Activated naive CD4-positive, alpha-beta T cell treated with anti-CD3 and anti-CD28 coated beads, Interleukin-2, amount 50 U/mL, for 72 hours (primary cell): ENCODE results near the gene HSPA5. TPM values are rescaled to one million over a fixed set of nuclear protein-coding genes. Genes with fewer than 3 reads are reported as not detected.
"Not testable (repeated sequence)": the region's sequence is repeated elsewhere in the genome, so short reads cannot be mapped to it uniquely, and the experiment has no call there.

Experiments used
- ATAC-seq, 2 donors: fragments of 150-1000 bp; cut with Tn5 transposase; 2 replicates each; pipeline ENCODE4 v1.10.0; 2021; ENCODE audit warnings: mild to moderate bottlenecking in 2 of 2, moderate library complexity in 2 of 2
- DNase-seq, 2 donors: peaks; one replicate each; pipeline ENCODE4 v3.0.0; 2021 to 2022; ENCODE audit warnings: low spot score in 2 of 2
- H3K27ac Mint-ChIP-seq, 2 donors: one replicate each; pipeline ENCODE4 v1.8.0; 2022; ENCODE audit warnings: mild to moderate bottlenecking in 2 of 2, mixed read lengths in 2 of 2
- H3K36me3 Mint-ChIP-seq, 2 donors: one replicate each; pipeline ENCODE4 v1.8.0; 2022; ENCODE audit warnings: mixed read lengths in 2 of 2
- H3K9me3 Mint-ChIP-seq, 2 donors: one replicate each; pipeline ENCODE4 v1.8.0; 2022; ENCODE audit warnings: mixed read lengths in 2 of 2
- total RNA-seq, 2 donors: library from RNA; stranded (reverse); gene quantifications; one replicate each; pipeline ENCODE4 v1.2.3, GENCODE V29; 2022

Gene HSPA5
- total RNA-seq, 2 donors from 2014 or later: 120 to 133 TPM

DNA sequence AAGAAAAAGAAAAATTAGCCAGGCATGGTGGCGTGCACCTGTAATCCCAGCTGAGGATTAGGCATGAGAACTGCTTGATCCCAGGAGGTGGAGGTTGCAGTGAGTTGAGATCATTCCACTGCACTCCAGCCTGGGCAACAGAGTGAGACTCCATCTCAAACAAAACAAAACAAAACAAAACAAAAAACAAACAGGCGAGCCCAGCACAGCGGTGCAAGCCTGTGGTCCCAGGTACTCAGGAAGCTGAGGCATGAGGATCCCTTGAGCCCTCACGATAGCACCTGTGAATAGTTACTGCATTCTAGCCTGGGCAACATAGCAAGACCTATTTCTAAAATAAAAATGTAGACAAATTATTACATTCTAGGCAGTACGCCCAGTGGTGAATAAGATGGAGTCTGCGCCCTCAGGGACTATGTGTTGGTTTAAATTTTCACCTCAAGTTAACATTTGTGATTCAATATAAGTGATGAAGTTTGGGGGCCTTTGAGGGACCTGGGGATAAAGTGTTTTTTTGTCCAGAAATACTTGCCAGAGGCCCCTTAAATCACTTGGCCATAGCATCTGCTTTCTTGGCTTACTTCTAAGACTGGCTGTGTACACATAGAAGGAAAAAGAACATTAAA is 17.1 kb upstream of the HSPA5 start:
- Mint-ChIP-seq H3K9me3 (peaks cover 0 to 3% of the 10 kb centered on the region in 2 donors), H3K36me3 (peaks cover 14 to 18% of the 10 kb centered on the region in 2 donors), H3K27ac (no peak overlapping the region)
- DNase-seq (no peak), ATAC-seq (no peak)

DNA sequence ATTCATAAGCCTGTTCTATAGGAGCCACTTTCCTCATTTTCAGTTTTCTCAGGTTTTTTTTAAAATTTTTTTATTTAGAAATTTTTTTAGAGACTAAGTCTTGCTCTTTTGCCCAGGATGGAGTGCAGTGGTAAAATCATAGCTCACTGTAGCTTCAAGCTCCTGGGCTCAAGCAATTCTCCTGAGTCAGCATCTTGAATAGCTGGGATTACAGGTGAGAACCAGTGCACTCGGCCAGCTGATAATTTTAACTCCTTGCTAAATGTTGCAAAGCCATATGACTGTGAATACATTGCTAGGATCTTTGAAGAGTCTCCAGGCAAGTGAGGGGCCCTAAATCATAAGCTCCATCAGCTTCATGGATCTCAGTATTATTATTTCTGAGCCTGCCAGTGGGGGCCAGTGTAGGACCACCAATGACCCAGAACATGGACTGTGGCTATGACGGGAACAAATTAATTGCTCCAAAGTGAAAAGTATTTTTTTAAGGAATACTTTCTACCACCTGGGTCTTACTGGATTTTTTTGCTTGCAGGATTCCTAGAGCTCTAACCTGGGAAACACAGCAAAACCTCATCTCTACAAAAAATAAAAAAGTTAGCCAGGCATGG is 14.7 kb upstream of the HSPA5 start:
- ATAC-seq (peak; percentile 34 to 43), DNase-seq (no peak)
- H3K27ac Mint-ChIP-seq: no peak overlapping the region
- peaks cover 4 to 5% of the 10 kb centered on the region in 2 donors for H3K36me3 Mint-ChIP-seq
- peaks cover 0 to 3% of the 10 kb centered on the region in 2 donors for H3K9me3 Mint-ChIP-seq

DNA sequence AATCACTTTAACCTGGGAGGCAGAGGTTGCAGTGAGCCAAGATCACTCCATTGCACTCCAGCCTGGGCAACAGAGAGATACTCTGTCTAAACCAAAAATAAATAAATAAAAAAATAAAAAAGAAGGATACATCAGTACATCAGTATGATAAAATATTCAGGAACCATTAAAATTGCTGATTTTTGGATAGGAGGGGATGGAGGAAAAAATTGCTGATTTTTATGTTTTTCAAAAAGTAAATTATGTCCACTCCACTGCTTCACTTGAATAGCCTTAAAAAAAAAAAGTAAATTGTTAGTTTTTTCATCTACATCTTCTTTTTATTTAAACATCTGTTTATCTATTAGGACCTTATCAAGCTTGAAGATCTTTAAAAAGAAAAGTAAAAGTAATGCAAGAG is 13.1 kb upstream of the HSPA5 start:
- H3K27ac Mint-ChIP-seq: no peak overlapping the region
- no peak for ATAC-seq
- no peaks in the 10 kb centered on the region for H3K36me3 Mint-ChIP-seq
- no peaks in the 10 kb centered on the region for H3K9me3 Mint-ChIP-seq
- DNase-seq: no peak

DNA sequence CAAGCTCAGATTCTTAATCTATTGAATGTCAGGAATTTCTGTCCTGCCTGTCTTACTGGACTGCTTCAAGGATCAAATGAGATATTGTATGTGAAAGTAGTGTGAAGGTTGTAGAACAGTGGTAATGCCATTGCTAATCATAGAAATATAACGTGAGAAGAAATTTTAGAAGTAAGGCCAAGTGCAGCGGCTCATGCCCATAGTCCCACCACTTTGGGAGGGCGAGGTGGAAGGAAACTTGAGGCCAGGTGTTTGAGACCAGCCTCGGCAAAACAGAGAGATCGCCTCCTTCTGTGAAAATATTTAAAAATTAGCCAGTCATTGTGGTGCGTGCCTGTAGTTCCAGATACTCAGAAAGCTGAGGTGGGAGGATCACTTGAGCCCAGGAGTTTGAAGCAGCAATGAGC is 5.1 kb upstream of the HSPA5 start:
- ATAC-seq (no peak), DNase-seq (no peak)
- H3K36me3 Mint-ChIP-seq: peaks cover 9 to 11% of the 10 kb centered on the region in 2 donors

DNA sequence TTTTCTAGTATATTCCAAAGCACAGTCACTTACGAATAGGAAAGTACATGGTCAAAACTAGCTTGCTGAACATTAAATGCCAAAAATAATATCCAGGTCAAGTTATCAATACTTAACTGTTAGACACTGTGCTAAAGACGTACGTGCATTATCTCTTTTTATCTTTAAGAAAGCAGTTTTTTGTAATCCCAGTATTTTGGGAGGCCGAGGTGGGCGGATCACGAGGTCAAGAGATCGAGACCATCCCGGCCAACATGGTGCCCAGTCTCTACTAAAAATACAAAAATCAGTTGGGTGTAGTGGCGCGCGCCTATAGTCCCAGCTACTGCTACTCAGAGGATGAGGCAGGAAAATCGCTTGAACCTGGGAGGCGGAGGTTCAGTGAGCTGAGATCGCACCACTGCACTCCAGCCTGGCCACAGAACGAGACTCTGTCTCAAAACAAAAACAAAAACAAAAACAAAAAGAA is 2.7 kb upstream of the HSPA5 start:
- Mint-ChIP-seq H3K36me3 (peaks cover 22 to 32% of the 10 kb centered on the region in 2 donors), H3K9me3 (no peaks in the 10 kb centered on the region), H3K27ac (peak overlapping the region; percentile 72 to 98)
- ATAC-seq: no peak
- DNase-seq: no peak

More for the DNA sequence above, 5.1 kb upstream of the HSPA5 start:
- Mint-ChIP-seq H3K9me3 (no peaks in the 10 kb centered on the region), H3K27ac (no peak overlapping the region)

DNA sequence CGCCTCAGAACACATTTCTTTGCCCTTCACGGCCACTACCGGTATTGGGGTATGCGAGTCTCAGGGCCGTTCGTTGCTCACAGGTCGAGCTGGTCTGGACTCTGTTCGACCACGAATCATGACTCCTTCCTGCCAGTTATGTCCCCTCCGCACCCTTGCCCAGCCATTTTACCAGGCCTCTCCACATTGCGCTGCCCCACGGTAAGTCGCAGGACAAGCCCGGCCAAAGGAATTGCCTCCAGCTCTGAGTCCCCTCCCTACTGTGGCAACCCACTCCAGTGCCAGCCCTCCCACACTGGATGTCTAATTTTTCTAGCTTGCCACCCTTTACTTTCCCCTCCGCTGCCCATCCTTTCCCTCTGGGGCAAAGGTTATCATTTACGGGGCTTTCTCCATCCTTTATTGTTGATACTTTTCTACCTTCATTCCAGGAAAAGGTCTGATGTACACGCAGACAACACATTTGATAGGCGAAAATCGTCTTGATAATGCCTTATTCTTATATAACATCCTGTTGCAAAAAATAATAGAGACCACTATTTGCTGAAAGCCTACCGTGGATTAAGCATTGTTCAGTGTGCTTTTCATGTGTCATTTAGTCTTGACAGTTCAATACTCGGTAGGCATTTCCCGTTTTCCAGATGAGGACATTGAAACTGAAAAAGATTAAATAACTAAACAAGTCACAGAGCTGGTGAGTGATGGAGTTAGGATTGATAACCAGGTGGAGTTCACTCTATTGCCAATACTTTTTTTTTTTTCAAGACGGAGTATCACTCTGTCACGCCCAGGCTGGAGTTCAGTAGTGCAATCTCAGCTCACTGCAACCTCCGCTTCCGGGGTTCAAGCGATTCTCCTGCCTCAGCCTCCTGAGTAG is 958 bp upstream of the HSPA5 start:
- Mint-ChIP-seq H3K9me3 (no peaks in the 10 kb centered on the region), H3K27ac (peak overlapping the region; percentile 98 to 100), H3K36me3 (peaks cover 30 to 49% of the 10 kb centered on the region in 2 donors)
- peak; percentile 4 to 5 for ATAC-seq
- DNase-seq: no peak

DNA sequence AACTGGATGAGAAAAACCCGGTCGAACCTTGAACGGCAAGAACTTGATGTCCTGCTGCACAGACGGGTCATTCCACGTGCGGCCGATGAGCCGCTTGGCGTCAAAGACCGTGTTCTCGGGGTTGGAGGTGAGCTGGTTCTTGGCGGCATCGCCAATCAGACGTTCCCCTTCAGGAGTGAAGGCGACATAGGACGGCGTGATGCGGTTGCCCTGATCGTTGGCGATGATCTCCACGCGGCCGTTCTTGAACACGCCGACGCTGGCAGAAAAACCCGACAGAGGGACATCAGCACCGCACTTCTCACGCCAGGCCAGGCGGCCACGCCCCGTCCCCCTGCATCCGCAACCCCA is 519 bp downstream of the HSPA5 start:
- ATAC-seq (peak in 1 of 2 donors; percentile 3), DNase-seq (peak in 1 of 2 donors; percentile 46)
- Mint-ChIP-seq H3K9me3 (no peaks in the 10 kb centered on the region), H3K36me3 (peaks cover 41 to 62% of the 10 kb centered on the region in 2 donors), H3K27ac (peak overlapping the region; percentile 98 to 100)

DNA sequence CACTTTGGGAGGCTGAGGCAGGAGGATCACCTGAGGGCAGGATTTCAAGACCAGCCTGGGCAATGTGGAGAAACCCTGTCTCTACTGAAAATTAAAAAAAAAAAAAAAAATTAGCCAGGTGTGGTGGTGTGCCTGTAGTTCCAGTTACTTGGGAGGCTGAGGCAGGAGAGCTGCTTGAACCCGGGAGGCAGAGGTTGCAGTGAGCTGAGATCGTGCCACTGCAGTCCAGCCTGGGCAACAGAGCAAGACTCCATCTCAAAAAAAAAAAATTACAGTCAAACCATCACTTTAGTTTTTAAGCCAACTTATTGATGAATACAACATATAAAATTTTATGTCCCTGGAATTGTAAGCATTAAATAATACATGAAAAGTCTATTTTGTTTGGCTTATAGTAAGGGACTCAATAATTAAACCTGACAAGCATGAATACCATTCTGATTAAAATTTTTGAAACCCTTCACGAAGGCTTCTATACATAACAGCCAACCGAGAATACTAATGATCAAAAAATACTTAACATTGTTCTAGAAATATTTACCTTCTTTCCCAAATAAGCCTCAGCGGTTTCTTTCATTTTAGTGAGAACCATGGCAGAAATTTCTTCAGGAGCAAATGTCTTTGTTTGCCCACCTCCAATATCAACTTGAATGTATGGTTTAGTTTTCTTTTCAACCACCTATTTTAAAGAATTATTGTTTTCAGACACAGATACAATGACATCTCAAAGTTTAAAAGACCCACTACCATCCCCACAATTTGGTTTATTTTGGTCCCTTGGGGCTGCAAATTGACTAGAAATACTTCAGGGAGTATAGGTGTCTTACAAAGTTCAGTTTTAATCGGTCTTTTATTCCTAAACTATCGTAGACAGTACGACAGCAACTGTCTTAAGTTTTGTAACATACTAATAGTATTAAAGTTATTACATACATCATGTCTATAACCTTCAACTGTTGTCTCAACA is 1.2 kb downstream of the HSPA5 start:
- Mint-ChIP-seq H3K36me3 (peaks cover 45 to 67% of the 10 kb centered on the region in 2 donors), H3K9me3 (no peaks in the 10 kb centered on the region), H3K27ac (peak overlapping the region; percentile 98 to 100)
- no peak for ATAC-seq
- no peak for DNase-seq

DNA sequence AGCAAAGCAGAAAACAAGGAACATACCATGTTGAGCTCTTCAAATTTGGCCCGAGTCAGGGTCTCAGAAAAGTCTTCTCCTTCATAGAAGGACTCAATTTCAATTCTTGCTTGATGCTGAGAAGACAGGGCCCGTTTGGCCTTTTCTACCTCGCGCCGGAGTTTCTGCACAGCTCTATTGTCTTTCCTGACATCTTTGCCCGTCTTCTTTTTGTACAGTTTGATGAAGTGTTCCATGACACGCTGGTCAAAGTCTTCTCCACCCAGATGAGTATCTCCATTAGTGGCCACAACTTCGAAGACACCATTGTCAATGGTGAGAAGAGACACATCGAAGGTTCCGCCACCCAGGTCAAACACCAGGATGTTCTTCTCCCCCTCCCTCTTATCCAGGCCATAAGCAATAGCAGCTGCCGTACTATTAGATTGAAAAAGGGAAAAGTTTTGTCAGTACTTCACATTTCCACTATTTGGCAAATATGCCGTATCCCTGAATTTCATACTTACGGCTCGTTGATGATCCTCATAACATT is 2.2 kb downstream of the HSPA5 start:
- Mint-ChIP-seq H3K36me3 (peaks cover 45 to 67% of the 10 kb centered on the region in 2 donors), H3K9me3 (no peaks in the 10 kb centered on the region), H3K27ac (peak overlapping the region; percentile 67 to 100)
- no peak for DNase-seq
- no peak for ATAC-seq

DNA sequence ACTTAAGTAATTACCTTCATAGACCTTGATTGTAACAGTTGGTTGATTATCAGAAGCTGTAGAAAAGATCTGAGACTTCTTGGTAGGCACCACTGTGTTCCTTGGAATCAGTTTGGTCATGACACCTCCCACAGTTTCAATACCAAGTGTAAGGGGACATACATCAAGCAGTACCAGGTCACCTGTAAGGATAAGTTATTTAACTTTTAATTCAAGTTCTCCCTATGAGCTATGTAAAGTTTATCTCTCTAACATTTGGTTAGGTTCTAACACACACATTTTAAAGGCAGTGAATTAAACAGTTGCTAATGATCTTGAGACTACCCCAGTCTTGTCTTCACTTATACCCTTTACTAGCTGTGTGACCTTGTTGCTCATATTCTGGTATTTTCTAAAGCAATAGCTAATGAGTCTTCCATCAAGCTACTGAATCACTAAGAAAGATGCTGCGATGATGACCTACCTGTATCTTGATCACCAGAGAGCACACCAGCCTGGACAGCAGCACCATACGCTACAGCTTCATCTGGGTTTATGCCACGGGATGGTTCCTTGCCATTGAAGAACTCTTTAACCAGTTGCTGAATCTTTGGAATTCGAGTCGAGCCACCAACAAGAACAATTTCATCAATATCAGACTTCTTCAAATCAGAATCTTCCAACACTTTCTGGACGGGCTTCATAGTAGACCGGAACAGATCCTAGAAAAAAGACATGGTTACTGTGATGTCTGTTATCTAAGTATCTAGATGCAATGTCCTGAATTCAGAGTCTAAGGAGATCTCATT is 2.8 kb downstream of the HSPA5 start:
- ATAC-seq (no peak), DNase-seq (no peak)
- no peaks in the 10 kb centered on the region for H3K9me3 Mint-ChIP-seq
- H3K36me3 Mint-ChIP-seq: peaks cover 45 to 67% of the 10 kb centered on the region in 2 donors
- H3K27ac Mint-ChIP-seq: peak overlapping the region; percentile 67 to 100

DNA sequence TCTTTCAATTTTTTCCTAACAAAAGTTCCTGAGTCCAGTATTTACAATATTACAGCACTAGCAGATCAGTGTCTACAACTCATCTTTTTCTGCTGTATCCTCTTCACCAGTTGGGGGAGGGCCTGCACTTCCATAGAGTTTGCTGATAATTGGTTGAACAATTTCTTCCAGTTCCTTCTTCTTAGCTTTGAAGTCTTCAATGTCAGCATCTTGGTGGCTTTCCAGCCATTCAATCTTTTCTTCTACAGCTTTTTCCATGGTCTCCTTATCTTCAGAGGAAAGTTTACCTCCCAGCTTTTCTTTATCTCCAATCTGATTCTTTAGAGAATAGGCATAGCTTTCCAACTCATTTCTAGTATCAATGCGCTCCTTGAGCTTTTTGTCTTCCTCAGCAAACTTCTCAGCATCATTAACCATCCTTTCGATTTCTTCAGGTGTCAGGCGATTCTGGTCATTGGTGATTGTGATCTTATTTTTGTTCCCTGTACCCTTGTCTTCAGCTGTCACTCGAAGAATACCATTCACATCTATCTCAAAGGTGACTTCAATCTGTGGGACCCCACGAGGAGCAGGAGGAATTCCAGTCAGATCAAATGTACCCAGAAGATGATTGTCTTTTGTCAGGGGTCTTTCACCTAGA is 4.5 kb downstream of the HSPA5 start:
- peak overlapping the region; percentile 67 to 73 for H3K27ac Mint-ChIP-seq
- ATAC-seq, H3K9me3 Mint-ChIP-seq, DNase-seq: not testable (repeated sequence)
- H3K36me3 Mint-ChIP-seq: peaks cover 38 to 60% of the 10 kb centered on the region in 2 donors

DNA sequence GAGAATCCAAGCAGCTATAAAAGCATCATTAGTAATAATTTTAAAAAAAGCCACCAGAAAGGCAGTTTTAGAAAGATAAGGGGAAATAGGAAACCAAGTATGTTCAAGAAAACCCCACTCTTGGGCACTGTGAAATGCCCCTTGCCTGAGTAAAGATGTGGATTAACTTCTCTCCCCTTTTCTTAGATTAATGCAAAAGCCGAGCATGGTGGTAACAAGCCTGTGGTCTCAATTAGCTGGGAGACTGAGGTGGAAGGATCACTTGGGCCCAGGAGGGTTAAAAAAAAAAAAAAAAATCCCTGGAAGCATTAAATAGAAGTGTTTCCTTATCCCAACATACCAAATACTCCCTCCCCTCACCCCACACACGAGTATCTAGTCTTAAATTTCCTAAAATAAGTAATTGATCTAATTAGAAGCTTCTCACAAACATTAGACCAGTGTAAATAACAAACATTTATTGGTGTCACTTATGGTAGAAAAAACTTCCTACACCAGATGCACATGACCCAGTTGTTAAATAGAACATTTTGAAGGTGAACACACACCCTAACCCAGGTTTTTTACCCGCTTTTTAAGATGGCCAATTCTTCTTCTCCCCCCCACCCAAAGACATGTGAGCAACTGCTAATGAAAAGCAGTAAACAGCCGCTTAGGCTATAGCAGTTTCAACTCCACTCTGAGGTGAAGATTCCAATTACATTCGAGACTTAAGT is 5.2 kb downstream of the HSPA5 start:
- H3K27ac Mint-ChIP-seq: peak overlapping the region; percentile 67 to 73

DNA sequence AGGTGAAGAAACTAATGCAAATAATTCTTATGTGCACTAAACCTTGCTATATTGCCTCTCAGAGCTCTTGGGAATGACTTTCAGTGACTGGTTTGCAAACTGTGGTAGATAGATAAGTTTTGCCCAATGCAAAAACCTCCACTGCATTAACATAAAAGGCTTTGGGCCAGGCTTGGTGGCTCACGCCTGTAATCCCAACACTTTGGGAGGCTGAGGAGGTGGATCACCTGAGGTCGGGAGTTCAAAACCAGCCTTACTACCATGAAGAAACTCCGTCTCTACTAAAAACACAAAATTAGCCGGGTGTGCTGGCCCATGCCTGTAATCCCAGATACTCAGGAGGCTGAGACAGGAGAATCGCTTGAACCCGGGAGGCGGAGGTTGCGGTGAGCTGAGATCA is 7.0 kb downstream of the HSPA5 start:
- DNase-seq, H3K9me3 Mint-ChIP-seq, ATAC-seq: not testable (repeated sequence)
- H3K27ac Mint-ChIP-seq: peak overlapping the region in 1 of 2 donors; percentile 93
- peaks cover 25 to 38% of the 10 kb centered on the region in 2 donors for H3K36me3 Mint-ChIP-seq

More for the DNA sequence above, 5.2 kb downstream of the HSPA5 start:
- peaks cover 33 to 53% of the 10 kb centered on the region in 2 donors for H3K36me3 Mint-ChIP-seq
- ATAC-seq: peak in 1 of 2 donors; percentile 3
- DNase-seq: no peak
- H3K9me3 Mint-ChIP-seq: no peaks in the 10 kb centered on the region

DNA sequence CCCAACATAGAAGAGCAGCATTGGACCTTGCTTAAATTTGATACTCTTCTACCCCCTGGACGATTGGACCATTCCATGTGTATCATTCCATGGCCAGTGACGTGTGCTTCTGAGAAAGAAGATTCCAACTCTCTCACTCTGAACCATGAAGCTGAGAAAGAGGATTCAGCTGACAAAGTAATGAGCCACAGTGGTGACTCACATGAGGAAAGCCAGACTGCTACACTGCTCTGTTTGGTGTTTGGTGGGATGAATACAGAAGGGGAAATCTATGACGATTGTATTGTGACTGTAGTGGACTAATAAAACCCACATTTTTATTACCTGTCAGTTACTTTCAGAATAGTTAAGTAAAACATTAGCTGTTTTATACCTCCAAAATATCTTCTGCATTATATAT is 7.5 kb downstream of the HSPA5 start:
- ATAC-seq (peak; percentile 17 to 36), DNase-seq (no peak)
- Mint-ChIP-seq H3K9me3 (no peaks in the 10 kb centered on the region), H3K27ac (peak overlapping the region in 1 of 2 donors; percentile 93), H3K36me3 (peaks cover 21 to 34% of the 10 kb centered on the region in 2 donors)
